A375 (cell line): ENCODE measurements around the gene NPSR1. TPM values are rescaled to one million over a fixed set of nuclear protein-coding genes. Genes with fewer than 3 reads are reported as not detected.

Source experiments
- small RNA-seq: library from RNA; depleted of rRNA; stranded (forward); fragments of <200 nt; gene quantifications from one replicate; pipeline ENCODE3, GENCODE V24; 2014
- total RNA-seq: library from RNA; depleted of rRNA; stranded (reverse); fragments of >200 nt; shearing (Covaris generic); gene quantifications from 2 replicates; pipeline ENCODE4 v1.2.3, GENCODE V29; 2014; rRNA removed

NPSR1 gene
- total RNA-seq, result not detected in 2 replicates

GRCh38 chr7:34657632-34658268 lies at the start of gene NPSR1:
Gene NPSR1 (plus strand): TSS chr7:34658218. CDS start chr7:34658413, 195 bp downstream.

Small RNA genes within 50 kb of the gene (small RNA-seq; reads per million reads assigned to genes)
- gene RF00322, result not detected
- not detected for gene RN7SL132P
